ENCODE results near the gene CDH13.
"Not testable (repeated sequence)": the region's sequence is repeated elsewhere in the genome, so short reads cannot be mapped to it uniquely, and the experiment has no call there.

CDH13 gene

DNA sequence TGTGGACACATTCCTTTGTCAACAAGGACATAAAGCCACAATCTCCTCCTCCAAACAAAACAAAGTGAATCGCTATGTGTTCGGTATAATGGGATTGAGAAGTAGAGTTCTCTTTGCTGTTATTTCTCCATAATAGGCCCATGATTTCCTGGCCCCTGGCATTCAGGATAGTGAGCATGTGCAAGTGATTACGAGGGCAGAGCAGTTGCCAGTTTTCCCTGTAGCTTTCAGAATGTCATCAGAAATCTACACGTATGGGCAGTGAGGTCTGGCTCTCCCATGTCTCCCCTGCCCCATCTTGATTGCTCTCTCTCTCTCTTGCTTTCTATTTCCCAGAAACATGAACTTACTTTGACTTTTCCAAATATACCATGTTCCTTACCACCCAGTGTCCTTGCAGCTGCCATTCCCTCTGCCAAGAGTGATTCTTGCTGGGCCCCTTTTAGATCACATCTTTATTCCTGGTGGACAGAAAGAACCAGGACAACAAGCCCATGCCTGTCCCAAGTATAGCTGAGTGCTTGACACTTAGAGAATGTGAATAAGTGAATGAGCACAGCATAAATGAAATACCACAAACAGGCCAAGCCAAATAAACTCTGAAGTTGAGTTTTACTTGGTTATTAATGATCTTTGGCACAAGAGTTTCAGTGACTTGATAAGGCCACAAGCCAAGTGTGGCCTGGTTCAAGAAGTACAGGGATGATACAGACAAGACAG is 273.1 kb downstream of the CDH13 start:
- H3K27ac ChIP-seq (ENCODE audit: low read depth, low read length, severe bottlenecking), result no peak overlapping the region
- no peaks in the 10 kb centered on the region for H3K36me3 ChIP-seq (ENCODE audit: control insufficient read depth, insufficient read depth, low read length)
- H3K4me1 ChIP-seq (ENCODE audit: control insufficient read depth, insufficient read depth, low read length, poor library complexity, severe bottlenecking), result no peaks in the 10 kb centered on the region
- no peaks in the 10 kb centered on the region for H3K9me3 ChIP-seq (ENCODE audit: control insufficient read depth, low read length)
- no peak overlapping the region for H3K4me3 ChIP-seq (ENCODE audit: extremely low read depth, insufficient read depth, low read length, poor library complexity, severe bottlenecking)
- WGBS, 2 experiments (ENCODE audit: insufficient coverage in 2 of 2), result 88 to 94% methylated on average over 2 of the region's 4 CpGs

DNA sequence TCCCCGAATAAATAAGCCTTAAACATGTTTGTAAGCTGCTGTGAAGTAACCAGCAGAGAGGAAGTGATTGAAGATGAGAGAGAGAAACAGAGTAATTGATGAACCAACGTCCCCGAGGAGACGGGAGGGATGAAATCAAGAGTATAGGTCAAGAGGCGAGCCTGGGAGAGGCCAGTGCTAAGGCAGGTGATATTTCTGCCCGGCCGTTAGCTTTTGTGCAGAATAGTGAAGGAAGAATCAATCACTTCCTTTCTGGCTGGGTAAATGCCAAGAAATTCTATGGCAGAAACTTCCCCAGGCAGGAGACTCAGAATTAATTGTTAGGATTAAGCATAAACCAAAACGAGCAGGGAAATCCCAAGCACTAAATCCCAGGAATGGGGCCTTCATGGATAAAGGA is 273.8 kb downstream of the CDH13 start:
- Histone ChIP-seq H3K27ac (ENCODE audit: low read depth, low read length, severe bottlenecking) (no peak overlapping the region), H3K4me3 (ENCODE audit: extremely low read depth, insufficient read depth, low read length, poor library complexity, severe bottlenecking) (no peak overlapping the region), H3K36me3 (ENCODE audit: control insufficient read depth, insufficient read depth, low read length) (no peaks in the 10 kb centered on the region), H3K9me3 (ENCODE audit: control insufficient read depth, low read length) (no peaks in the 10 kb centered on the region), H3K4me1 (ENCODE audit: control insufficient read depth, insufficient read depth, low read length, poor library complexity, severe bottlenecking) (no peaks in the 10 kb centered on the region)
- WGBS, 2 experiments (ENCODE audit: insufficient coverage in 2 of 2), result 85% methylated on average over 7 to 8 of the region's 8 CpGs

DNA sequence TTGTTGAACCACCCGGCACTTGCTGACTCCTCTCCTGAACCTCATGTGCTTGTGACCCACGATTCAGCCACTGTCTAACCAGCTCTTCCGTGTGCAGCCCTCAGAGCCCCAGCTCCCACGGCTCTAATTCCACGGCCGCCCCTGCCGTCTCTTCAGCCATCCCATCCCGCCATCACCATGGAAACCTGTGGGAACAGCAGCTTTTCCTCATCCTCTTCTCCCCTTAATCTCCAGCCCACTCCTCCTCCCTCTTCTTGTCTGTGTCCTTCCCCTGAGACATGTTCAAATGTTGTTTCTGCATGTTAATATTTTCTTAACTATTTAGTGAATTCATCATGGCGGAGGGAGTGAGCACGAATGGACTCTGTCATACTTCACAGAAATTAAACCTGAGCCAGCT is 285.2 kb downstream of the CDH13 start:
- Histone ChIP-seq H3K27ac (ENCODE audit: low read depth, low read length, severe bottlenecking) (no peak overlapping the region), H3K4me3 (ENCODE audit: extremely low read depth, insufficient read depth, low read length, poor library complexity, severe bottlenecking) (no peak overlapping the region), H3K9me3 (ENCODE audit: control insufficient read depth, low read length) (no peaks in the 10 kb centered on the region), H3K36me3 (ENCODE audit: control insufficient read depth, insufficient read depth, low read length) (no peaks in the 10 kb centered on the region), H3K4me1 (ENCODE audit: control insufficient read depth, insufficient read depth, low read length, poor library complexity, severe bottlenecking) (no peaks in the 10 kb centered on the region)
- 89 to 93% methylated on average over 8 to 10 of the region's 10 CpGs for WGBS, 2 experiments (ENCODE audit: insufficient coverage in 2 of 2)

DNA sequence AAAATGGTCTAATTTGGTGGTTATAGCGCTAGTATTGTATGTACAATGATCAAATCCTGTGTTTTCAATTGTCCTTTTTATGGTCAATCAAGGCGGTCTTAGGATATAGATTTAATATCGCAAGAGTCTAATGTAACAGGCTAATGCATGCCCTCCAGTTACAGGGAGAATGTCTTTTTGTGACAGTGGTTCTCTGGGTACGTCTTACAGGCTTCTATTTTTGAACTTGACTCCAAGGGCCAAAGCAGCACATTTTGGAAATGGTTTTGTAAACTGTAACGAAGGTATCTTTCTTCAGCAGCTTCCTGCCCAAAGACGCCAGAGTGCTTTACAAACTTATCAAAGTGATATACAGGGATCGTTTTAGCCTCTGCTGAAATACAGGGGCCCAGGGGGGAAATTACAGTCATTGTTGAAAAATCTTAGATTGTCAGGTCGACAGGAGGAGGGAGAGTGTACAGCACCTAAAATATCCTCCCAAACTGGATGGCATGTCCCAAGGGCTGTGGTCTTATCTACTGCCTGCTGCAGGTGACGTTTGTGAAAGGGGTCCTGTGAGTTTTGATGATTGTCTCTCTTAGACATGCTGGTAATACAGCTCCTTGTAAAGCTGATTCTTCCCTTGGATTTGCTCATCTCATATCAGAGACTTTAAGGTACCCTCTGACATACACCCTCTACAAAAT is 288.5 kb downstream of the CDH13 start:
- peaks cover 11% of the 10 kb centered on the region for H3K36me3 ChIP-seq (ENCODE audit: control insufficient read depth, insufficient read depth, low read length)
- no peak overlapping the region for H3K4me3 ChIP-seq (ENCODE audit: extremely low read depth, insufficient read depth, low read length, poor library complexity, severe bottlenecking)
- no peaks in the 10 kb centered on the region for H3K9me3 ChIP-seq (ENCODE audit: control insufficient read depth, low read length)
- H3K27ac ChIP-seq (ENCODE audit: low read depth, low read length, severe bottlenecking), result no peak overlapping the region
- 93 to 96% methylated on average over 7 to 8 of the region's 9 CpGs for WGBS, 2 experiments (ENCODE audit: insufficient coverage in 2 of 2)
- no peaks in the 10 kb centered on the region for H3K4me1 ChIP-seq (ENCODE audit: control insufficient read depth, insufficient read depth, low read length, poor library complexity, severe bottlenecking)

DNA sequence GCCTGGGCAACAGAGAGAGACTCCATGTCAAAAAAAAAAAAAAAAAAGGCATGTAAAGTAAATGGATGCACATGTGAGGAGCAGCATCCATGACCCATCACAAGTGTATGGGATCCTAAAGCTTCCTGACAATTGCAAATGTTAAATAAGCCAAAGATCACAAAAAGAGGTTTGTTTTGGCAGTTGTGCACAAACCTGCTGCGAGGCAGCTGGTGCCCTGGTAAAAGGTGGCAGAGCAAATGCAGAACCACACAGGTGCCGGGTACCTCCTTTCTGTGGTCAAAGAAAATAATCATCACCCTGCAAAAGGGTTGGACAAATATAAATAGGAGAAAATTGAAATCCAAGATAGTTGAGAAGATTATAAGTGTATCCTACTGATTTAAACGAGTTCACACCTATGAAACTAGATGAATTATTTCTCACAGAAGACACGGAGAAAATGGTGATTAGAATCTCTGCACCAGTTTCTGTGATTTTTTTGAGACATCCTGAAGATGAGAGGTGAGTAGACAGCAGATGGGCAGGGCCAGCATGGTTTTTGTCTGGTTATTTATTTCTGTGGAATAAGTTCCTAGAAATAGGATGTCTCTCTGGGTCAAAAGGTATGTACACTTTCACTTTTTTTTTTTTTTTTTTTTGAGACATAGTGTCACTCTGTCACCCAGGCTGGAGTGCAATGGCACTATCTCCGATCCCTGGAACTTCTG is 291.3 kb downstream of the CDH13 start:
- peaks cover 11% of the 10 kb centered on the region for H3K36me3 ChIP-seq (ENCODE audit: control insufficient read depth, insufficient read depth, low read length)
- H3K4me3 ChIP-seq (ENCODE audit: extremely low read depth, insufficient read depth, low read length, poor library complexity, severe bottlenecking), result no peak overlapping the region
- 91 to 100% methylated on average over 2 to 4 of the region's 5 CpGs for WGBS, 2 experiments (ENCODE audit: insufficient coverage in 2 of 2)
- H3K9me3 ChIP-seq (ENCODE audit: control insufficient read depth, low read length), result no peaks in the 10 kb centered on the region
- H3K27ac ChIP-seq (ENCODE audit: low read depth, low read length, severe bottlenecking), result no peak overlapping the region
- H3K4me1 ChIP-seq (ENCODE audit: control insufficient read depth, insufficient read depth, low read length, poor library complexity, severe bottlenecking), result no peaks in the 10 kb centered on the region

DNA sequence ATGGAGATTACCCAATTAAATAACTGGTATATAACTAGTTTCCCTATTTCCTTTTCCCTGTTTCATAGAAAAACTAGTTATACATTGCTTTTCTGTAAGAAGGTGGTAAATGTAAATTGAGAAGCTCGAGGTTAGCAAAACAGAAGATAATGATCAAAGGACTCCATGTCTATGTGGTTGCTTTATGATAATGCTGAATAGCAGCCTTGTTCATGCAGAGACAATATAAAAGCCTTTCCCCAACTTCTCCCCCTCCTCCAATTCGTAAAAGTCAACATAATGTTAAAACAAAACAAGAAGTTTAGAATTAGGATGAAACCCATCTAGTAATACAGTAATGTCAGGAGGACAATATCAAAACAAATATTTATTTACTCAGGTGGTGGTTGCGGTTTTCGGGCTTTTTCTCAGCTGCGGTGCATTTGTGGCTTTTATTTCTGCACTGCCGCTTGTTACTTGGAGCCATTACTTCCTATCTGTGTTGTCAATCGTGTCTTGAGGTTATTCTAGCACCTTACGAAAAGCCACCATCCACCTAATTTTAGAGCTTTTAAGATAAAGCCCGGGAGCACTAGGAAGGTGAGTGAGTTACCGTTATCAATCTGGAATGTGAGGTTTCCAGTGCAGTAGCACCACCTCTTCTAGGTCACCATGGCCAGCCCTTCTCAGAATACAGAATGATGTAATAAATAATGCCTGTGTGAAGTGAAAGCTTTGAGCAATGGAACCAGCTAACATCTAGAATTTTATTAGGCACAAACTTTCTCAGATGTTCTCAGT is 297.5 kb downstream of the CDH13 start:
- H3K9me3 ChIP-seq (ENCODE audit: control insufficient read depth, low read length), result no peaks in the 10 kb centered on the region
- no peak overlapping the region for H3K27ac ChIP-seq (ENCODE audit: low read depth, low read length, severe bottlenecking)
- no peaks in the 10 kb centered on the region for H3K4me1 ChIP-seq (ENCODE audit: control insufficient read depth, insufficient read depth, low read length, poor library complexity, severe bottlenecking)
- no peak overlapping the region for H3K4me3 ChIP-seq (ENCODE audit: extremely low read depth, insufficient read depth, low read length, poor library complexity, severe bottlenecking)
- peaks cover 10% of the 10 kb centered on the region for H3K36me3 ChIP-seq (ENCODE audit: control insufficient read depth, insufficient read depth, low read length)
- WGBS, 2 experiments (ENCODE audit: insufficient coverage in 2 of 2), result 83 to 92% methylated on average over 3 to 5 of the region's 10 CpGs

DNA sequence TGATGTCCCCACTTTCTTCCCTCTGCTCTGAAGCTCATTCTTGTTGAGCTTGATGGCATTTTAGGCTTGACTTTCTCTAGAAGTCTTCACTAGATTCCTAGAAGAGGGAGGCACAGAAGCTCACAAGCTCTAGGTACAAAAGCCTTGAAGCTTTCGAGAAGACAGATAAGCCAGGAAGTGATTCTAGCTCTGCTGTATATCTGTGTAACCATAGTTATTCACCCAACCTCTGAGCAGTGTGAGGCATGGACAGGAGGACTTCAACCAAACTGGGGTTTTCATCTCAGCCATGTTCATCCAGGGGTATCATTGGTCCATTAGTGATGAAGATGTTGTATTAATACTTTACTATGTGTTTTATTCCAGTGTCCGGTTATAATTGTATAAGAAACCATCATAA is 299.7 kb downstream of the CDH13 start:
- no peaks in the 10 kb centered on the region for H3K4me1 ChIP-seq (ENCODE audit: control insufficient read depth, insufficient read depth, low read length, poor library complexity, severe bottlenecking)
- H3K4me3 ChIP-seq (ENCODE audit: extremely low read depth, insufficient read depth, low read length, poor library complexity, severe bottlenecking), result no peak overlapping the region
- no peaks in the 10 kb centered on the region for H3K36me3 ChIP-seq (ENCODE audit: control insufficient read depth, insufficient read depth, low read length)
- WGBS, 2 experiments (ENCODE audit: insufficient coverage in 2 of 2), result no CpG with 5 or more reads among the region's 2 CpGs
- H3K27ac ChIP-seq (ENCODE audit: low read depth, low read length, severe bottlenecking), result no peak overlapping the region
- no peaks in the 10 kb centered on the region for H3K9me3 ChIP-seq (ENCODE audit: control insufficient read depth, low read length)

DNA sequence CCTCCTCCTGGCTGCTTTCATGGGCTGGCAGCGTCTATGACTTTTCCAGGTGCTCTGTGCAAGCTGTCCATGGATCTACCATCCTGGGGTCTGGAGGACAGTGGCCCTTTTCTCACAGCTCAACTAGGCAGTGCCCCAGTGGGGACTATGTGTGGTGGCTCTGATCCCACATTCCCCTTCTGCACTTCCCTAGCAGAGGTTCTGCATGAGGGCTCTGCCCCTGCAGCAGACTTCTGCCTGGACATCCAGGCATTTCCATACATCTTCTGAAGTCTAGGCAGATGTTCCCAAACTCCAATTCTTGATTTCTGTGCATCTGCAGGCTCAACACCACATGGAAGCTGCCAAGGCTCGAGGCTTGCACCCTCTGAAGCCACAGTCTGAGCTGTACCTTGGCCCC is 307.2 kb downstream of the CDH13 start:
- H3K4me3 ChIP-seq (ENCODE audit: extremely low read depth, insufficient read depth, low read length, poor library complexity, severe bottlenecking), result not testable (repeated sequence)

DNA sequence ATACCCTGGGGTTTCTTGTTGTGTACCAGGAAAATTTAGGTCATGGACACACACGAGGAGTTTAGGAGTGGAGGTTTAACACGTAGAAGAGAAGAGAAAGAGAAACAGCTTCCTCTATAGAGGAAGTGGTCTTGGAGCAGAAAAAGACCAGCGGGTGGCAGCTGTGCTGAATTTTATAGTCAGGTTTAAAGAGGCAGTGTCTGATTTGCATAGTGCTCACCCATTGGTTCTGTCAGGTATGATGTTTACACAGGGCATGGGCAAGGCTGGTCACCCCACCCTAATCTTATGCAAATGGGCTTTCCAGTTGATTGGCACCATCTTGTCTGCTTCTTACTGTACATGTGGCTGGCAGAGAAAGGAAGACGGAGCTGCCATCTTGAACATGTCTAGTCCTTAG is 309.0 kb downstream of the CDH13 start:
- Histone ChIP-seq H3K4me3 (ENCODE audit: extremely low read depth, insufficient read depth, low read length, poor library complexity, severe bottlenecking) (no peak overlapping the region), H3K9me3 (ENCODE audit: control insufficient read depth, low read length) (peaks cover 11% of the 10 kb centered on the region), H3K27ac (ENCODE audit: low read depth, low read length, severe bottlenecking) (no peak overlapping the region), H3K4me1 (ENCODE audit: control insufficient read depth, insufficient read depth, low read length, poor library complexity, severe bottlenecking) (peaks cover 12% of the 10 kb centered on the region), H3K36me3 (ENCODE audit: control insufficient read depth, insufficient read depth, low read length) (peaks cover 20% of the 10 kb centered on the region)
- 96 to 97% methylated on average over 3 to 4 of the region's 4 CpGs for WGBS, 2 experiments (ENCODE audit: insufficient coverage in 2 of 2)

More for the DNA sequence above, 307.2 kb downstream of the CDH13 start:
- WGBS, 2 experiments (ENCODE audit: insufficient coverage in 2 of 2), result 89 to 100% methylated on average over 1 of the region's 2 CpGs
- H3K27ac ChIP-seq (ENCODE audit: low read depth, low read length, severe bottlenecking), result not testable (repeated sequence)
- peaks cover 11% of the 10 kb centered on the region for H3K9me3 ChIP-seq (ENCODE audit: control insufficient read depth, low read length)
- H3K4me1 ChIP-seq (ENCODE audit: control insufficient read depth, insufficient read depth, low read length, poor library complexity, severe bottlenecking), result peaks cover 12% of the 10 kb centered on the region
- H3K36me3 ChIP-seq (ENCODE audit: control insufficient read depth, insufficient read depth, low read length), result peaks cover 20% of the 10 kb centered on the region

DNA sequence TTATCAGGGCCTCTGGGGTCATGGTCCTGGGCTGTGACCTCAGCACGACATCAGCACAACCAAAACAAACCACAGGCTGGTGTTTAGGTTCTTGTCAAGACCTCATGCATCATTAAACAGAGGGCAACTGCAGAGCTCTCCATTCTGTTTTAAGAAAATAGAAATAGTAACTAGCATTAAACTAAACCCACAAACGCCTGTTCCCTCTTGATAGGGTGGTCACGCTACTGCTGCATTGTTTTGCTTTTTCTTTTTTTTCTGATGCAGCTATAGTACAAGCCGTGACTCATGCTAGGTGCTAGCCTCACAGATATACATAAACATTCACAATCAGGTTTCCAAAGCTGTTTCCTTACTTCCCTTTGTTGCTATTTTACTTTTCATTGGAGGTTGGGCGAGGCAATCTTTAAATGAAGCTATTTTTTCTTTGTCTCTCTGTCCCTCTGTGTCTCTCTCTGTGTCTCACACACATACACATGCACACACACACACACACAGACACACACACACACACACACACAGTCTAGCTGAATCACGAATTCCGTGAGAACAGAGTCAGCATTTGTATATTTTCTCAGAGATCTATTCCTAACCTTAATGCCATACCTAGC is 310.3 kb downstream of the CDH13 start:
- Histone ChIP-seq H3K9me3 (ENCODE audit: control insufficient read depth, low read length) (peaks cover 11% of the 10 kb centered on the region), H3K4me3 (ENCODE audit: extremely low read depth, insufficient read depth, low read length, poor library complexity, severe bottlenecking) (no peak overlapping the region)
- 74 to 80% methylated on average over 1 to 4 of the region's 7 CpGs for WGBS, 2 experiments (ENCODE audit: insufficient coverage in 2 of 2)

More for the DNA sequence above, 310.3 kb downstream of the CDH13 start:
- Histone ChIP-seq H3K36me3 (ENCODE audit: control insufficient read depth, insufficient read depth, low read length) (peaks cover 17% of the 10 kb centered on the region), H3K27ac (ENCODE audit: low read depth, low read length, severe bottlenecking) (peak overlapping the region; percentile 3), H3K4me1 (ENCODE audit: control insufficient read depth, insufficient read depth, low read length, poor library complexity, severe bottlenecking) (peaks cover 12% of the 10 kb centered on the region)
